ENCODE measurements around the gene ARHGDIB.

ARHGDIB gene

GRCh38 chr12:14982562-14982961 lies 21.2 kb upstream of the ARHGDIB start:
- DNase-seq = peak; percentile 88

DNA sequence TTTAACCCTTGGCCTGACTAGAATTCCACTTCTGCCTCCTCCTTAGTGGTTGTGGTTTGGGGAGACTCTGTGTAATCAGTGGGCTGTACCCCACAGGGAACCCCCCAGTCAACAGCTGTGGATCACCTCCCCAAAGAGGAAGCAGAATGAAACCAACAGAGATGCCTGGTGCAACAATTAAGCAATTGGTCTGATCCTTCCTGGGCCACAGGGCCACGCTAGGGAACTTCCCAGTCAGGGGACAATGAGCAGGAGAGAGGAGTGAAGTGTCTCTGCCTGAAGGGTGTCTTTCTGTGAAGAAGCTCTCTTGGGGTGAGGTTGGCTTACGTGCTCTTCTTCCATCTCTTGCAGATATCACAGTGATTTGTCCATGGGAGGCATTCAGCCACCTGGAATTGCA lies 19.6 kb upstream of the ARHGDIB start:
- DNase-seq = peak; percentile 78

GRCh38 chr12:14979468-14979867 lies 18.1 kb upstream of the ARHGDIB start:
- DNase-seq = no peak

DNA sequence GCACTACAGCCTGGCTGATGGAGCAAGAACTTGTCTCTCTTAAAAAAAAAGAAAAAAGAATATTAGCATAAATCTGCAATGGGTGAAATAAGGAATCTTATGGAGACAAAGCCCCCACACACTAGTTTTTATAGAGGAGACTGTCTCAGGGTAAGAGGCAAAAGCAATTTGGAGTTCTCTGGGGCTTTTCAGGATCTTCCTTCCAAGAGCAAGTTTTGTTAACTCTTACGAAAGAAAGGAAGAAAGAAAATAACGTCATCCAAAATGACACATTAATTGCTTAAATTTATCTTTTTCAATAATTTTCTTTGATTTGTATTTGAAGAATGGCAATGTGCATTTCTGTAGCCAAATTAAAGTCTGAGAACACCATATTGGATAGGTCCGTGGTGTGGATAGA lies 15.3 kb upstream of the ARHGDIB start:
- no peak for DNase-seq

- DNase-seq = no peak
Observed at GRCh38 chr12:14975457-14975856, 14.1 kb upstream of the ARHGDIB start.

- DNase-seq = no peak
Observed at GRCh38 chr12:14974633-14975032, 13.2 kb upstream of the ARHGDIB start.

DNA sequence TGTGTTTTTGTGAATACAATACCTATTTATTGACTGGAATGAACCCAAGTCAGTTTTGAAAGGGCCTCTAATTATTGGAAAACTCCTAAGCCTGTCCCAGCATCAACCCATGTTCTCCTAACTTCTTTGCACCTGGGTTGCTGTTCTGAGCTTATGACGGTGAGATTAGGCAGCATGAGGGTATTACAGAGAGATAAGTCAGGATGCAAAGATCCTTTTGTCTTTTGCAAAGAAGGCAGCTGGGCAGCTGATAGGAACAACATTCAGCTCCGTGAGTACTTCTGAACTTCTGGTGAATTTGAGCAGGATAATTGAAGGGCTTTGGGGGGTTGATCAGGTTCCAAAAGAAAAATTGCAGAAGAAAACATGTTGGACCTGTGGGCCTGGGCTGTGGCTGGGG lies 11.4 kb upstream of the ARHGDIB start, which contains the start of gene PDE6H:
Gene PDE6H (plus strand): TSS at position 227 of the 400 bp plus-strand sequence. CDS start 4,971 bp downstream, outside the sequence.
- no peak for DNase-seq

GRCh38 chr12:14970473-14970872 lies 9.1 kb upstream of the ARHGDIB start:
- no peak for DNase-seq

GRCh38 chr12:14968478-14968877 lies 7.1 kb upstream of the ARHGDIB start:
- DNase-seq = no peak

DNA sequence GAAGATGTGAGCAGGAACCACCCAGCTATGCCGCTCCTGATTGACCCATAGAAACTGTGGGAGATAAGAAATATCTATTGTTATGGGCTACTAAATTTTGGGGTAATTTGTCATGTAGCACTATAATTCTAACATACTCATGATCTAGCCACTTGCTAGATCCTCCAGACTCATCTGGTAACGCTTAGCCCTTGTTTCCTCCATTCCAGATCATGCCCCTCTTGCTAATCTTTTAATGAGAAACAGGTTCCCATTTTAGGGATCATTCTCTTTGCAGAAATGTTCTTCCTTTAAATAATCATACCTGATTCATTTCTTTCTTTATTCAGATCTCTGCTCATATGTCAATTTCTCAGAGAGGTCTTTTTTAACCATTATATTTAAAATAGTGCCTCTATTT lies 3.8 kb upstream of the ARHGDIB start:
- DNase-seq = no peak

GRCh38 chr12:14964406-14964805 lies 3.0 kb upstream of the ARHGDIB start:
- no peak for DNase-seq

GRCh38 chr12:14963520-14963919 lies 2.1 kb upstream of the ARHGDIB start:
- DNase-seq = no peak

DNA sequence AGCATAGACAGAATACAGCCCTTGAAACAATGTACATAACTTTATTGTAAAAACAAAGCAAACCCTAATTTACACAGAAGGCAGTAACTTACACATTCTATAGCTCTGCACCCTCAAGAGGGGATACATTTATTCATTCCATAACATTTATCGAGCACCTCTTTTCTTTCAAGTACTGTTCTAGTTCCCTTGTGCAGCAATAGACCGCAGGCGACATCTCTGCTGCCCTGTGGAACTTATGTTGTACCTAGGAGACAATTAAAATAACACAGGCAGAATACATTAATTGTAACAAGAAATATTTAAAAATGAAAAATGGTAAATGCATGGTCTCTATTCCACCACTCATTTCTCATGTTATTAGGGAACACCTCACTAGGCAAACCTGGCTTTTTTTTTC lies 1.4 kb upstream of the ARHGDIB start:
- DNase-seq = no peak

- DNase-seq = no peak
Observed at GRCh38 chr12:14962153-14962539, 745 bp upstream of the ARHGDIB start.

GRCh38 chr12:14960548-14961465 lies 594 bp downstream of the ARHGDIB start:
- peak; percentile 65 for DNase-seq

- DNase-seq = no peak
Observed at GRCh38 chr12:14959916-14960496, 1.4 kb downstream of the ARHGDIB start.

GRCh38 chr12:14959463-14959862 lies 1.9 kb downstream of the ARHGDIB start:
- DNase-seq = no peak

DNA sequence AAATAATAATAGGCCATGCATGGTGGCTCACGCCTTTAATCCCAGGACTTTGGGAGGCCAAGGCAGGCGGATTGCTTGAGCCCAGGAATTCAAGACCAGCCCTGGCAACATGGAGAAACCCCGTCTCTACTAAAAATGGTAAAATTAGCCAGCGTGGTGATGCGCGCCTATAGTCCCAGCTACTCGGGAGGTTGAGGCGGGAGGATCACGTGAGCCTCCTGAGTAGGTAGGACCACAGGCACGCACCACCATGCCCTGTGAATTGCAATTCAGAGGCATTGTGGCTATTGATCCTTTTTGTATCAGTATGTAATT lies 2.3 kb downstream of the ARHGDIB start:
- no peak for DNase-seq

- DNase-seq = no peak
Observed at GRCh38 chr12:14958361-14959125, 2.9 kb downstream of the ARHGDIB start.

DNA sequence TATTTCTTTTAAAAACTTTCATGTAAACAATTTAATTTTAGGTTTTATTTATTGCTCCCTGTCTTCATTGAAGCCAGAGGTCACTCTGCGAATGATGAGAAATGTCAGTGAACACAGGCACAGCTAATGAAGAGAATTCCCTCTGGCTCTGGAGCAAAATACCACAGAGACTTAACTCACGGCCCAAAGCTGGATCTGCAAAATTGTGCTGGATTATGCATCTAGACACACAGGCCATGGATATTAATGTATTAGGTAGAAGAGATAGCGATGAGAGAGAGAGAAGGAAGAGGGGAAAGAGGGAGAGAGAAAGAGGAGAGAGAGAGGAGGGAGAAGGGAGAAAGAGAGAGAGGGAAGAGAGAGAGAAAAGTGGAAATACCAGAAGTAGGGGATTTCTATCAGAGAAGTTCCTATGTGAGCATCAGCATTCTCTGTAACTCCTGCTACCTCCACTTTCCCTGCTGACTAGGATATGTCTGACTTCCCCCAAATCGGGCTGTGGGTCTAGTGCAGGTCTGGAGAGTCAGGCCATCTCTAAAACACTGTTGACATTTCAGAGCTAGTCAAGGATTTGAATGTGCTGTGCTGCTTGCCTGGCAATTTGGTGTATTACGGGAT lies 3.7 kb downstream of the ARHGDIB start:
- DNase-seq = no peak

GRCh38 chr12:14956905-14957304 lies 4.5 kb downstream of the ARHGDIB start:
- no peak for DNase-seq

DNA sequence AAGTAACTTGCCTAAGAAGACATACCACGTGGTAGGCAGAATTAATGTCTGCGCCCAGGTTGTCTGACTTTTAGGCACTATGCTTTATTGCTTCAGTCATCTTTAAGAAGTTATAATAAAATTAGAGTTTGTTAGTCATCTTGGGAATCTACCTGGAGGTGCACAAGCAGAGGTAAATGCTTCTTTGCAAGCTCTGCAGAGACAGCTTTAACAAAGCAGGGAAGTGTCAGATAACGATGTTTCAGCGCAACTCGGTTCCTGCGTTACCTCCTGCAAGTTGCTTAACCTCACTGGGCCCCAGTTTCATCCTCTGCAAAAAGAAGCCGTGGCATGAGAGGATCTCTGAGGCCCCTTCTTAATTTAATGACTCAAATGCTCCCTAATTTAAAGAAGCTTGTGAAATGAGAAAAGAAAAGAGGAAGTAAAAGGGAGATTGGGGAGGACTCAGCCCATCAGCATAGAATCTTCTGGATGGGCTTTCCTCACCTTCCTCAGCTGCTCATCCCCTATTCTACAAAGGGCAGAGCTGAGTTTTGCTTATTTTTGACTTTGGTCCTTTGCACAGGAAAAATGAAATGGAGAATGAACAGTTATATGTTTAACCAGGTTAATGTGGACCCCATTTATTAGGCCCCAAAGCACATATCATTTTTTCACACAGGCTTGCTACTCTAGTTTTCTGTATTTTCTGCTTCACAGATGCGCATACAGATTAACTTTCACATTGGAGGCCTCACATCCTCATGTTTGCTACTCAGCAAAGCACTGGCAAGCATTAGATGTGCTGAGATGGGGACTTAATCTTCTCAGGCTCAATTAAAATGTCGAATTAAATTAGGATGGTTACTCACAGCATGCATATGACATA lies 5.1 kb downstream of the ARHGDIB start:
- DNase-seq = peak; percentile 92

Measured in SIG-M5 (cell line).